Mesendoderm (in vitro differentiated cells): ENCODE results near the gene RABL6.
"Not testable (repeated sequence)": the region's sequence is repeated elsewhere in the genome, so short reads cannot be mapped to it uniquely, and the experiment has no call there.

Experiments
- DNase-seq: peaks from one replicate; pipeline ENCODE4 v3.0.0; 2013
- H2AK5ac ChIP-seq: 2 replicates; pipeline ENCODE4 v1.6.1; 2013; ENCODE audit warnings: low read length, inconsistent platforms
- H2BK120ac ChIP-seq: 2 replicates; pipeline ENCODE4 v1.6.1; 2013; ENCODE audit warnings: low read depth, mild to moderate bottlenecking, low read length, moderate library complexity, mixed read lengths
- H2BK15ac ChIP-seq: replicated peaks from 2 replicates; pipeline ENCODE4 v1.6.1; 2013; ENCODE audit warnings: low read depth, mild to moderate bottlenecking, moderate library complexity
- H2BK5ac ChIP-seq: 2 replicates; pipeline ENCODE4 v1.6.1; 2013; ENCODE audit warnings: low read length, inconsistent platforms
- H3K18ac ChIP-seq: 2 replicates; pipeline ENCODE4 v1.6.1; 2013; ENCODE audit warnings: mild to moderate bottlenecking, low read length, mixed read lengths
- H3K23ac ChIP-seq: one replicate; pipeline ENCODE4 v1.6.1; 2013; ENCODE audit warnings: low read length
- H3K27ac ChIP-seq: 2 replicates; pipeline ENCODE4 v1.5.1; 2013; ENCODE audit warnings: low read depth, mild to moderate bottlenecking, inconsistent platforms, low read length, moderate library complexity
- H3K27me3 ChIP-seq: 2 replicates; pipeline ENCODE4 v1.6.1; 2013; ENCODE audit warnings: low read length, control low read depth, mild to moderate bottlenecking, inconsistent platforms; ENCODE audit not compliant: insufficient read depth, poor library complexity
- H3K36me3 ChIP-seq: 2 replicates; pipeline ENCODE4 v1.6.1; 2013; ENCODE audit warnings: low read length, inconsistent platforms; ENCODE audit not compliant: control insufficient read depth, insufficient read depth
- H3K4ac ChIP-seq: one replicate; pipeline ENCODE4 v1.6.1; 2013; ENCODE audit warnings: low read depth, mild to moderate bottlenecking, low read length, moderate library complexity
- H3K4me1 ChIP-seq: 2 replicates; pipeline ENCODE4 v1.6.1; 2013; ENCODE audit warnings: low read depth, low read length, inconsistent platforms; ENCODE audit not compliant: control insufficient read depth
- H3K4me2 ChIP-seq: 2 replicates; pipeline ENCODE4 v1.6.1; 2013; ENCODE audit warnings: low read length
- H3K4me3 ChIP-seq: 2 replicates; pipeline ENCODE4 v1.5.1; 2013; ENCODE audit warnings: mild to moderate bottlenecking, low read length
- H3K56ac ChIP-seq: one replicate; pipeline ENCODE4 v1.6.1; 2013; ENCODE audit warnings: low read length
- H3K79me1 ChIP-seq: 2 replicates; pipeline ENCODE4 v1.6.1; 2013; ENCODE audit warnings: low read length, inconsistent platforms
- H3K79me2 ChIP-seq: 2 replicates; pipeline ENCODE4 v1.6.1; 2013; ENCODE audit warnings: mild to moderate bottlenecking, low read length; ENCODE audit not compliant: control insufficient read depth, insufficient read depth
- H3K9ac ChIP-seq: 2 replicates; pipeline ENCODE4 v1.6.1; 2013; ENCODE audit warnings: low read length, inconsistent platforms
- H4K5ac ChIP-seq: one replicate; pipeline ENCODE4 v1.6.1; 2013; ENCODE audit warnings: low read length
- H4K8ac ChIP-seq: one replicate; pipeline ENCODE4 v1.6.1; 2013; ENCODE audit warnings: low read depth, mild to moderate bottlenecking, control low read depth, low read length, moderate library complexity
- WGBS: extraction: QIAGEN DNeasy Blood & Tissue Kit; methylation state at CpG from one replicate; pipeline ENCODE4 v1.1.7; 2013; ENCODE audit warnings: low lambda C conversion rate, missing lambda C conversion rate; ENCODE audit not compliant: insufficient coverage; ENCODE audit errors: extremely low coverage; 5-methylcytosine and 5-hydroxymethylcytosine counted together

The RABL6 gene

DNA sequence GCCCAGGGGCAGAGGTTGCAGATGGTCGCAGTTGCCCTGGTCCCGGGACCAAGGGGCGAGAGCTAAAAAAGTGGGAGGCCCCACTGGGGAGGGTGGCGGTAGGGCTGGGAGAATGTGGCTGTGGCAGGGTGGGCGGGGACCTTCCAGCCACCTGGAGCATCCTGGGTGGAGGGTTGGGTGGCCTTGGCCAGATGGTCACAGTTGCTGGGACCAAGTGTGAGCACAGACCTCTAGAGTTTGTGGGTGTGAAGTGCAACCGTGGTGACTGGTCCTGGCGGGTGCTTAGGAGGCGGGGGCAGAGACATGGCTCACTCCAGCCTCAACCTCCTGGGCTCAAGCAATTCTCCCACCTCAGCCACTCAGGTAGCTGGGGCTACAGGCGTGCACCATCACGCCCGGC lies 72.9 kb downstream of the RABL6 start:
- H2BK5ac ChIP-seq = no peak overlapping the region
- no peak for DNase-seq
- WGBS = no CpG with 5 or more reads among the region's 11 CpGs
- H3K36me3 ChIP-seq = no peaks in the 10 kb centered on the region
- H4K8ac ChIP-seq = no peak overlapping the region
- no peak overlapping the region for H3K18ac ChIP-seq
- H3K79me1 ChIP-seq = no peaks in the 10 kb centered on the region
- H3K4me2 ChIP-seq = no peak overlapping the region
- H2BK15ac ChIP-seq = no peak overlapping the region
- H3K4ac ChIP-seq = no peak overlapping the region
- H3K9ac ChIP-seq = no peak overlapping the region
- no peak overlapping the region for H3K56ac ChIP-seq
- H3K27me3 ChIP-seq = no peaks in the 10 kb centered on the region
- H2AK5ac ChIP-seq = no peak overlapping the region
- no peak overlapping the region for H3K23ac ChIP-seq
- no peak overlapping the region for H3K4me3 ChIP-seq
- H3K4me1 ChIP-seq = no peaks in the 10 kb centered on the region
- H3K79me2 ChIP-seq = no peaks in the 10 kb centered on the region
- no peak overlapping the region for H4K5ac ChIP-seq
- H3K27ac ChIP-seq = no peak overlapping the region
- H2BK120ac ChIP-seq = no peak overlapping the region

DNA sequence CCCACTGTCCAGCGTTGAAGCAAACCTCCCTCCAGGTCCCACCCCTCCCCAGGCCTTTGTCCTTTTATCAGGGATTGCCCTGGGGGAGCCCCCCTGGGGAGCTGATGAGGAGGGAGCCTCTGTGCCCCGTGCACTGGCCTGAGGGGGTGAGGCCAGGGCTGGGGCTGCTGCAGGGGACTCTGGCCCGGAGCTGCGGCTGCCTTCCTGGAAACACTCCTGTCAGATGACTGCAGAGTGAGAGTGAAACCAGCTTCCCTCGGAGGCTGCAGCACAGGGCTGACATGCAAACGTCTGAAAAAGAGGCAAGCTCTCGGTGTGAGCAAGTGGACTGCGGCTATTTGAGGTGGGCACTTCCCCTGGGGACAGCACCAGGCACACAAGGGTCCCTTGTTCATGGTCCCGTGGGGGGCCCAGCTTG lies 74.0 kb downstream of the RABL6 start:
- no peaks in the 10 kb centered on the region for H3K36me3 ChIP-seq
- no peaks in the 10 kb centered on the region for H3K79me1 ChIP-seq
- no peak overlapping the region for H2BK120ac ChIP-seq
- H3K4me1 ChIP-seq = no peaks in the 10 kb centered on the region
- H3K23ac ChIP-seq = no peak overlapping the region
- no peak overlapping the region for H4K5ac ChIP-seq
- no peak overlapping the region for H3K18ac ChIP-seq
- H3K4ac ChIP-seq = no peak overlapping the region
- no CpG with 5 or more reads among the region's 9 CpGs for WGBS
- no peak overlapping the region for H3K4me2 ChIP-seq
- H3K27me3 ChIP-seq = no peaks in the 10 kb centered on the region
- H3K79me2 ChIP-seq = peaks cover under 1% of the 10 kb centered on the region
- peak; percentile 25 for DNase-seq
- no peak overlapping the region for H2AK5ac ChIP-seq
- no peak overlapping the region for H2BK5ac ChIP-seq
- no peak overlapping the region for H4K8ac ChIP-seq
- H3K27ac ChIP-seq = no peak overlapping the region
- no peak overlapping the region for H3K9ac ChIP-seq
- no peak overlapping the region for H3K4me3 ChIP-seq
- H3K56ac ChIP-seq = peak overlapping the region; percentile 15
- no peak overlapping the region for H2BK15ac ChIP-seq

DNA sequence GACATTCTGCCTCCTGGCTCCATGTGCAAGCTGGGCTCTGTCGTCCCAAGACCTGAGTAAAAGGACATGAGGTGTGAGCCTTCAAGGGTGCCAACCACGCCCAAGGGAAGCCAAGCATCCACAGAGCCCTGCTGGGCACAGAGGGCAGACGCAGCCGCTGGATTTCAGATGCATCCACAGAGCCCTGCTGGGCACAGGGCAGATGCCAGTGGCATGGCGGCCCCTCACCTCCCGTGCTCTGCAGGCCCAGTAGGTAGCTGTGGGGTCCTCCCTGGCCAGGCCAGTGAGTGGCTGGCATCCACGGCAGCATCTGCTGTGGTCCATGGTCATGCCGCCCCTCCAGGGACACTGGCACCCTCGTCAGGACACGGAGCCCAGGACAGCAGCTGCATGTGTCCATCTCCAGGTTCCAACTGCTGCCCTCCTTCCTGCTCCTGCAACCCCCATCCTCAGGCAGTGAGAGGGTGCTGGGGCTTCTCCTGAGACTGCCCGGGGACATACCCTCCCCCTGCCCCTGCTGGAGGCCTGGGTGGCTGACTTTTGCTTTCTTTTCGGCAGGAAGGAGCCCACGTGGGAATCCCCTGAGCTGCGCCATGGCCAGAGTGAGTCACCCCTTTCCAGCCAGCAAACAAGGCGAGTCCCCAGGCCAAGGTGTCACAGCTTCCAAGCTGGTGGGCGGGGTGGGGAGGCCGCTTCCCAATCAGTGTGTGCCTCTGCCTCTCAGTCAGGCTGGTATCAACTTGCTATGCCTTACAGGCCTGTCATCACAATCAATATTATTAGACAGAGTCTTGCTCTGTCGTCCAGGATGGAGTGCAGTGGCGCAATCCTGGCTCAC lies 74.6 kb downstream of the RABL6 start:
- Histone ChIP-seq H2BK120ac (no peak overlapping the region), H3K4ac (no peak overlapping the region), H4K8ac (no peak overlapping the region), H3K23ac (no peak overlapping the region), H3K27me3 (no peaks in the 10 kb centered on the region), H3K56ac (peak overlapping the region; percentile 15), H3K9ac (no peak overlapping the region), H2AK5ac (no peak overlapping the region), H3K79me2 (peaks cover 6% of the 10 kb centered on the region), H2BK15ac (no peak overlapping the region), H3K79me1 (peaks cover 2% of the 10 kb centered on the region), H3K4me3 (no peak overlapping the region), H3K18ac (no peak overlapping the region), H3K36me3 (no peaks in the 10 kb centered on the region), H3K27ac (no peak overlapping the region), H4K5ac (no peak overlapping the region), H3K4me1 (no peaks in the 10 kb centered on the region), H3K4me2 (no peak overlapping the region), H2BK5ac (no peak overlapping the region)
- DNase-seq = peak; percentile 63
- no CpG with 5 or more reads among the region's 19 CpGs for WGBS

DNA sequence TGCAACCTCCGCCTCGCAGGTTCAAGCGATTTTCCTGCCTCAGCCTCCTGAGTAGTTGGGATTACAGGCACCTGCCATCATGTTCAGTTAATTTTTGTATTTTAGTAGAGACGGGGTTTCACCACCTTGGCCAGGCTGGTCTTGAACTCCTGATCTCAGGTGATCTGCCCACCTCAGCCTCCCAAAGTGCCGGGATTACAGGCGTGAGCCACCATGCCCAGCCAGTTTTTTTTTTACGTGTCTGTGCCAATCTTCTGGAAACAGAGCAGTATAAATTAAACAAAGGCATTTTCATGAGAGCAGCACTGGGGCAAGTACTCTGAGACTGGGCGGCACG lies 75.2 kb downstream of the RABL6 start:
- not testable (repeated sequence) for DNase-seq, H3K9ac ChIP-seq, H3K27me3 ChIP-seq, H3K4me1 ChIP-seq, H4K8ac ChIP-seq, H3K18ac ChIP-seq, H3K56ac ChIP-seq, H3K79me2 ChIP-seq, H3K4me3 ChIP-seq, H2BK5ac ChIP-seq, H3K79me1 ChIP-seq, H2BK15ac ChIP-seq, H3K4me2 ChIP-seq, H3K4ac ChIP-seq, H3K36me3 ChIP-seq, H3K27ac ChIP-seq, H3K23ac ChIP-seq, H2BK120ac ChIP-seq, H2AK5ac ChIP-seq, H4K5ac ChIP-seq
- WGBS = no CpG with 5 or more reads among the region's 9 CpGs

DNA sequence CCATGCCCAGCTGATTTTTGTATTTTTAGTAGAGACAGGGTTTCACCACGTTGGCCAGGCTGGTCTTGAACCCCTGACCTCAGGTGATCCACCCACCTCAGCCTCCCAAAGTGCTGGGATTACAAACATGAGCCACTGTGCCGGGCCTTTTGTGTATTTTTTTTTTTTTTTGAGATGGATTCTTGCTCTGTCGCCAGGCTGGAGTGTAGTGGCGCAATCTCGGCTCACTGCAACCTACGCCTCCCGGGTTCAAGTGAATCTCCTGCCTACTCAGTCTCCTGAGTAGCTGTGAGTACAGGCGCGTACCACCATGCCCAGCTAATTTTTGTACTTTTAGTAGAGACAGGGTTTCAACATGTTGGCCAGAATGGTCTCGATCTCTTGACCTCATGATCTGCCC lies 75.9 kb downstream of the RABL6 start:
- not testable (repeated sequence) for H3K79me1 ChIP-seq, H3K18ac ChIP-seq, H3K4me1 ChIP-seq, H4K8ac ChIP-seq, H2BK5ac ChIP-seq, H3K23ac ChIP-seq, H3K27me3 ChIP-seq, H4K5ac ChIP-seq, H2AK5ac ChIP-seq, H3K36me3 ChIP-seq, H3K56ac ChIP-seq, H2BK15ac ChIP-seq, DNase-seq, H3K27ac ChIP-seq, H3K4ac ChIP-seq, H3K9ac ChIP-seq, H3K4me2 ChIP-seq, H3K4me3 ChIP-seq, H2BK120ac ChIP-seq
- no CpG with 5 or more reads among the region's 10 CpGs for WGBS
- peaks cover 16% of the 10 kb centered on the region for H3K79me2 ChIP-seq
